NCI-H748 treated with DMSO at 0.1 percent for 48 hours (cell line): ENCODE results near the gene KLHL18.
A peak's percentile ranks its signal among the peaks of the same experiment; 100 is the strongest.
"Not testable (repeated sequence)": the region's sequence is repeated elsewhere in the genome, so short reads cannot be mapped to it uniquely, and the experiment has no call there.

Experiments
- DNase-seq: peaks from one replicate; lab custom pipeline; 2025; lab: John Stamatoyannopoulos, UW

The KLHL18 gene

GRCh38 chr3:47314056-47314764 lies 31.5 kb downstream of the KLHL18 start:
- DNase-seq, result no peak

GRCh38 chr3:47315069-47315647 lies 32.4 kb downstream of the KLHL18 start:
- no peak for DNase-seq

- DNase-seq, result not testable (repeated sequence)
These were observed 33.4 kb downstream of the KLHL18 start for GRCh38 chr3:47316151-47316550.

GRCh38 chr3:47318916-47319315 lies 36.2 kb downstream of the KLHL18 start:
- DNase-seq, result no peak

- DNase-seq, result no peak
These were observed 37.2 kb downstream of the KLHL18 start for GRCh38 chr3:47319956-47320355.

GRCh38 chr3:47323431-47324277 lies 40.9 kb downstream of the KLHL18 start:
- DNase-seq, result no peak

GRCh38 chr3:47324278-47324865 lies 41.6 kb downstream of the KLHL18 start:
- peak; percentile 12 for DNase-seq

GRCh38 chr3:47333907-47334306 lies 51.2 kb downstream of the KLHL18 start:
- no peak for DNase-seq

GRCh38 chr3:47337656-47338055 lies 54.9 kb downstream of the KLHL18 start:
- no peak for DNase-seq

- DNase-seq, result no peak
These were observed 57.2 kb downstream of the KLHL18 start for GRCh38 chr3:47339951-47340350.

GRCh38 chr3:47340866-47341265 lies 58.1 kb downstream of the KLHL18 start:
- DNase-seq, result no peak

GRCh38 chr3:47342151-47342550 lies 59.4 kb downstream of the KLHL18 start:
- DNase-seq, result no peak

GRCh38 chr3:47342812-47343211 lies 60.1 kb downstream of the KLHL18 start:
- no peak for DNase-seq

GRCh38 chr3:47343471-47343971 lies 60.8 kb downstream of the KLHL18 start:
- DNase-seq, result no peak

- no peak for DNase-seq
These were observed 62.2 kb downstream of the KLHL18 start for GRCh38 chr3:47344971-47345370.

GRCh38 chr3:47347217-47347801 lies 64.6 kb downstream of the KLHL18 start:
- DNase-seq, result no peak

- no peak for DNase-seq
These were observed 65.8 kb downstream of the KLHL18 start for GRCh38 chr3:47348411-47349154.

- no peak for DNase-seq
These were observed 72.3 kb downstream of the KLHL18 start for GRCh38 chr3:47355010-47355409.

- DNase-seq, result no peak
These were observed 73.5 kb downstream of the KLHL18 start for GRCh38 chr3:47356201-47356600.

GRCh38 chr3:47359323-47359722 lies 76.6 kb downstream of the KLHL18 start:
- no peak for DNase-seq

GRCh38 chr3:47360110-47360517 lies 77.4 kb downstream of the KLHL18 start:
- DNase-seq, result not testable (repeated sequence)
